Right hindlimb (tissue), 1 donor: ENCODE results near the gene MMP25.
"Not testable (repeated sequence)": the region's sequence is repeated elsewhere in the genome, so short reads cannot be mapped to it uniquely, and the experiment has no call there.

ENCODE experiments used
- DNase-seq: peaks from one replicate; pipeline ENCODE4 v3.0.0-alpha.2; 2018

The MMP25 gene

DNA sequence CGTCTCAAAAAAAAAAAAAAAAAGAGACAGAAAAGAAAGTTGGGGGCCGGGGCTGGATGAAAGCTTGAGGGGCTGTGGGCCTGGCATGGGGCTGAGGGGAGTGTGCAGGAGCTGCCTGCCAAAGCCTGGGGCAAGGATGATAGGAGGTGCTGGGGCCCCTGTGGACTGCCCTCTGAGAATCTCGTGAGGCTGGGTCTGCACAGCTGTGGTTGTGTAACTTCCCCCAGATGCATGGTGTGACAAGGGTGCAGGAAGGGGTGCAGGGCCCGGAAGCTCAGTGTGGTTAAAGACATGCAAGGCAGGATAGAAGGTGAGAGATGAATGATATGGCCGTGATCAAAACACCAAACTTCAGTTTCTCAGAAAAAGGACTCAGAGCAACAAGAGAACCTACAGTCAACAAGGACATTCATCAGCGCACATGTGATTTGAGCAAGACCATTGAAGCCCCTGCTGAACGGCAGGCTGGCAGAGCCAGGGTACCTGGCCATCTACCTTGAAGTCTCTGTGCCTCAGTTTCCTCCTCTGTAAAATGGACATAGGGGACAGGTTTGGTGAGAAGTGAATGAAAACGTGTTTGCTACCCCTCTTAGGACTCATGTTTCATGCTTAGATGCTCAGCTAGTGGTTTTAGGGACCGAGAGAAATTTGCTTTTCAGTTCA, 28.6 kb downstream of the MMP25 start:
- no peak for DNase-seq

DNA sequence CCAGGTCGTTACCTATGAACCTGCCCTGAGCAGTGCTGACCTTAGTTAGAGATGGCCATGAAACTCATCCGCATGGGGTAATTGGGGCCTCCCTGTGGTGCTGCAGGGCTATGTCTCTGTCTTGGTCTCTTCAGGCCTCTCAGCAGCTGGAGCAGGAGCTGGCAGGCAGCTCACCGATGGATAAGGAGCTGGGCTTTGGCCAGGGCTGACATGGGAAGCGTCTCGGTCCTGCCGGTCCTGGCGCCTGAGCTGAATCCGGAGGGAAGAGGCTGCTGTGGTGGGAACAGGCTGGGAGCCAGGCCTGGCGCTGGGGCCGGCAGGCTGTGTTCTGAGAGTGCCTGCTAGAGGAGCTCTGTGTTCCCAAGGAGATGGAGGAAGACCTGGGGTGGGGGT, 29.2 kb downstream of the MMP25 start:
- DNase-seq, result peak; percentile 81

DNA sequence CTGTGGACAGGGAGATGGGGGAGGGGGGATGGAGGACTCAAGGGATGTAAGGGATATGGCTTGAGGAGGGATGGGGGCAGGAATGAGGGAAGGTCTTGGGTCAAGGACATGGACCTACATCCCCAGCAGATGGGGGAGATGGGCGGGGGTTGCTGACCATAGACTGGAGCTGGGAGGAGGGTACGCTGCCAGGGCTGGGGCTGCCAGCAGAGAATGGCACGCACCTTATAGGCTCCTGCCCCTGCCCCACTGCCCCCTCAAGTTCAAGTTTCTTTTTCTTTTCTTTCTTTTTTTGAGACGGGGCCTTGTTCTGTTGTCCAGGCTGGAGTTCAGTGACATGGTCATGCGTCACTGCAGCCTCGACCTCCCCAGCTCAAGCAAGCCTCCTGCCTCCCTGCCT, 29.6 kb downstream of the MMP25 start:
- not testable (repeated sequence) for DNase-seq

DNA sequence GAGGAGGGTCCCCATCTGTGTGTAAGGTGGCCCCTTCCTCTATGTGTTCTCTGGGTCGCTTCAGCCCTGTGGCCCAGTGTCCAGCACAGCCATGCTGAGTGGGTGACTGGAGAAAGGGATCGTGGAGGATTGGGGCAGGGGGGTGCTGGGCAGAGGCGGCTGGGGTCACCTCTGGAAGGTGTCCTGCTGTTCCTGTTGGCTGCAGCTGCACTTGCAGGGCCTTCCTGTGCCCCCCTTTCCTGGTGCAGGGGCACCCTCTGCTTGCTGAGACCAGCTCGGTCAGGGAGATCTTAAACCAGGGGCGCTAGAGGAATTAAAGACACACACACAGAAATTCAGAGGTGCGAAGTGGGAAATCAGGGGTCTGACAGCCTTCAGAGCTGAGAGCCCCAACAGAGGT, 30.2 kb downstream of the MMP25 start:
- no peak for DNase-seq

DNA sequence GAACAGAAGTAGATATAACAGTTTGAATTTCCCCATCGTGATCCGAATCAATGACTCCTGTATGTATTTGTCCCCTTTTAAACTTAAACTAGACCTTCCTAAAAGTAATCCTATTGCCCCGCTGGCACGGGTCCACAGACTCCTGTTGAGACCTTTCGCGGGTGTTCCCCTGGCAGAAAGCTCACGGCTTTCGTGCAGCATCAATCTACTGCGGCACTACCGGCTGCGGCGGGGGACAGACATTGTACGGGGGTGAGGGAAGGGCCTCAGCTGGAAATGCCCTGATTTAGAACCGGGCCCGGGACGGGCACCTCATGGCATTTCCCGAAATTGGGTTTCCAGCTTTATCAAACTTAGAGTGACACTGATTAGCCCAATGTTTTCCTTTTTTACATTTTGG, 33.7 kb downstream of the MMP25 start:
- DNase-seq, result no peak

DNA sequence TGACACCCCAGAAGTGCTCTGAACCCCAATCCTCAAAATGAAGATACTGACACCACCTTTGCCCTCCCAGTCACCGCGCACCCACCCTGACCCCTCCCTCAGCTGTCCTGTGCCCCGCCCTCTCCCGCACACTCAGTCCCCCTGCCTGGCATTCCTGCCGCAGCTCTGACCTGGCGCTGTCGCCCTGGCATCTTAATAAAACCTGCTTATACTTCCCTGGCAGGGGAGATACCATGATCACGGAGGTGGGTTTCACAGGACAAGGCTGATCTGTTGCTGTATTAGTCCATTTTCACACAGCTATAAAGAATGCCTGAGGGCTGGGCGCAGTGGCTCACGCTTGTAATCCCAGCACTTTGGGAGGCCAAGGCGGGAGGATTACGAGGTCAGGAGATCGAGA, 35.6 kb downstream of the MMP25 start:
- not testable (repeated sequence) for DNase-seq

DNA sequence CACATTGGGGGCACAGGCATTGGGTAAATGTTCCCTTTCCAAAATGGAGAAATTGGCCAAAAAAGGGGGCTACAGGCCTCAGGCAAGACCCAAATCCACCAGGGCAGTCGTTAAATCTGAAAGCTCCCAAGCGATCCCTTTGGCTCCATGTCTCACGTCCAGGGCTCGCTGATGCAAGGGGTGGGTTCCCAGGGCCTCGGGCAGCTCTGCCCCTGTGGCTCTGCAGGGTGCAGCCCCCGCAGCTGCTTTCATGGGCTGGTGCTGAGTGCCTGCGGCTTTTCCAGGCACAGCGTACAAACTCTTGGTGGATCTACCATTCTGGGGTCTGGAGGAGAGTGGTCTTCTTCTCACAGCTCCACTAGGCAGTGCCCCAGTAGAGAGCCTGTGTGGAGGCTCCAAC, 37.0 kb downstream of the MMP25 start:
- DNase-seq, result not testable (repeated sequence)

DNA sequence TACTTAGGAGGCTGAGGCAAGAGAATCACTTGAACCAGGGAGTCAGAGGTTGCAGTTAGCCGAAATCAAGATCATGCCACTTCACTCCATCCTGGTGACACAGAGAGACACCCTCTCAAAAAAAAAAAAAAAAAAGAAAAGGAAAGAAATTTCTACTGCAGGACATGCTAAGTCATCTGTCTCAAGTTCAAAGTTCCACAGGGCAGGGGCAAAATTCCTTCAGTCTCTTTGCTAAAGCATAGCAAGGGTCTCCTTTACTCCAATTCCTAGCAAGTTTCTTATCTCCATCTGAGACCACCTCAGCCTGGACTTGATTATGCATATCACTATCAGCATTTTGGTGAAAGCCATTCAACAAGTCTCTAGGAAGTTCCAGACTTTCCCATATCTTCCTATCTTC, 38.1 kb downstream of the MMP25 start:
- DNase-seq, result no peak

DNA sequence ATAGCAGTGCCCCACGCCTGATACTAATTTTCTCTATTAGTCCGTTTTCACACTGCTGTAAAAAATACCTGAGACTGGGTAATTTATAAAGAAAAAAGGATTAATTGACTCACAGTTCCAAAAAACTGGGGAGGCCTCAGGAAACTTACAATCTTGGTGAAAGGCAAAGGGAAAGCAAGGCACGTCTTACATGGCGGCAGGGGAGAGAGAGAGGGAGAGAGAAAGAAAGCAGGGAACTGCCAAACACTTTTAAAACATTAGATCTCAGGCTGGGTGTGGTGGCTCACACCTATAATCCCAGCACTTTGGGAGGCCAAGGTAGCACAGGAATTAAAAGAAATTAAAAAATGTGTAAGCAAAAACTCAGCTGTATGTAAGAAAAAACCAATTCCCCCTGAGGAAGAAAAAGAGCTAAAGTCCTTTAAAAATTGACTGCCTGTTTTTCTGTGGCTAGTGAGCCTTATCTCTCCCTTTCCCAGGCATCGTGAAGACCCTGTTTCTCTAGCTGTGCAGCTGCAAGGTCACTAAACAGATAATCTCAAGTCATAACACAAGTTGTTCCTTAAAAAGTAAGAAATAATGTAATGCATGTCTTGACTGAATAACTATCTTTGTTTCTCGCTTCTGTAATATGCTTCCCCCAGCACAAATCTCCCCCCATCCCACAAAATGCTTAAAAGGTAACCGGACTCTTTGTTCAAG, 38.8 kb downstream of the MMP25 start:
- DNase-seq, result no peak

DNA sequence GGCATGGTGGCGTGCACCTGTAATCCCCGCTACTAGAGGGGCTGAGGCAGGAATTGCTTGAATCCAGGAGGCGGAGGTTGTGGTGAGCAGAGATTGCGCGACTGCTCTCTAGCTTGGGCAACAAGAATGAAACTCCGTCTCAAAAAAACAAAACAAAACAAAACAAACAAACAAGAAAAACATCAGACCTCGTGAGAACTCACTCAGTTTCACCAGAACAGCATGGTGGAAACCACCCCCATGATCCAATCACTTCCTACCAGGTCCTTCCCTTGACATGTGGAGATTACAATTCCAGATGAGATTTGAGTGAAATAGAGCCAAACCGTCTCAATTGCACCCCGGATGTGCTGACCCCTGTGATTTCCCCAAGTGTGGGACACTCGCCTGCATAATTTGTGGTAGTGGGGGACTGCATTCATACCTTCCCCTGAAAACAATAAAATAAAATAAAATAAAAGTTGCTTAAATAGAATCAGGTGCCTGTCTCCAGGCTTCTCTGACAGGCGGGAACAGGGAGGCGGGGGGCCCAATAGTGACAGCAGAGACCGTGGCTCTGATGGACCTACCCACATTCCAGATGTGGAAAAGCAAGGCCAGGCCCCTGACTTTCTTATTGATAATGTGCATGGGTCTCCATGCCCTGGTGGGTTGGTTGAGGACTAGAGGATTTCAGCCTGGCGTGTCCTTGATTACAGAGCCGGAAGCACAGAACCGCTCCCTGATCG, 39.7 kb downstream of the MMP25 start:
- no peak for DNase-seq

DNA sequence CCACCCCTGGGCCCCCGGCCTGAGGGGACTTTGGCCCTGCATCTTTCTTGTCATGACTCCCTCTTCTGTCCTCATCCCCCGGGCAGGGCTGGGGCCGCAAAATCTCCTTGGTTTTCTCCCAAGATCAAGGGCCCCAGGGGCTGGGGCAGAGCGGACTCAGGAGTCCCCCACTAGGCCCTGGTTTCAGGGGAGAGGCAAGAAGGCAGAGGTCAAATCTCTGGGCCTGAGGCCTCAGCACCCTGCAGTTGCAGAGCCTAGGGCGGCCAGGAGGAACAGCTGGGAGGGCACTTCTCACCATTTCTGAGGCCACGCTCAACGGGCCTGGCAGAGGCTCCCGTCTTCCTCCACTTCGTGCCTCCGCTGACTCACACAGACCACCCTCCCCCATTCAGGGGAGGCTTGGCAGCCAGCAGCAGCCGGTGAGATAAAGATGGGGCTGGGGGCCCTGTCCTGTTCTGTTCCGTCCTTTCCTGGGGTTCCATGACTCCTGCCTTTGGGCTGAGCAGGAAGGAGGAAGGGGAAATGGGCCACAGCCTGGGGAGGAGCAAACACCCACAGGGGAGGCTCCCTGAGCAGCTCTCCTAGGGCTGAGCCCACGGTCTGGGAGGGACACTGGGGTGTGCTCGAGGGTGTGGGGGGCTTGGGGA, 40.4 kb downstream of the MMP25 start:
- DNase-seq, result no peak

DNA sequence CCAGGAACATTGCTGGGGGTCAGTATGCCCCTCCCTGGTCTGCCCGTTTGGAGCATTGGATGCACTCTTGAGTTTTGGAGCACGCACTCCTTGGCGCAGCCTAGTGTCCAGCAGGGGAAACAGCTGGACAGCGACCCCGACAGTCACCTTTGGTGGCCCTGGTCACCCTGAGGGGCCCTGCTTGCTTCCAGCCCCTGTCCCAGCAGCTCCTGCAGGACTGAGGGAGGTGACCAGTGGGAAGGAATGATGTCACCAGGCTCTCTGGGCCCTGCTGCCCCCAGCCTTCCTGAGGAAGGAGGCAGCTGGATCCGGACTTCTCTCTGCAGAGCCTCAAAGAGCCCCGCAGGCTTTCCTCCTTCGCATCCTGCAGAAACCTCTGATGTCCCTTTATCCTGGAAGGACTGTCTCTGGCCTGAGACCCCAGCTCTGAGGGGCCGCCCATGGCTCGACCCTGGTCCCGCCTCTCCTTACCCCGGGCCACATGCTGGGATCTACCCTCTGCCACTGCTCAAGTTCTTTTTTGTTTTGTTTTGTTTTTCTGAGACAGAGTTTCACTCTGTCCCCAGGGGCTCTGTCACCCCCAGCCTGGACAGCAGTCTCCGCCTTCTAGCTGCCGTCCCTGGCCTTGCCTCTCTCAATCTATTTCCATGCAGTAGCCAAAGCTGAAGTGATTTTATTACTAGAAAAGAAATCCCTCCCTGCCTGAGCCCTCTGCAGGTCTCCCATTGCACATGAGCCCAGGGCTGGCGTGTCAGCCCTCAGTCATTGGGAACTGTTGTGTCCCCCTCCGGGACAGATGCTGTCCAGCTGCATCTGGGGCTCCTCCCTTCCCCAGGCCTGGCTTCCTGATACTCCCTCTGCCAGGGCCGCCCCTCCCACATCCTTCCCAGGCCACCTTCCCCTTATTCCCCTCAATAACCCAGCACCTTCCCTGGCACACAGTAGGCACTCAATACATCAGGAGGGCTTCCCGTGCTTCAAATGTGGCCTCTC, 41.2 kb downstream of the MMP25 start:
- peak; percentile 65 for DNase-seq

DNA sequence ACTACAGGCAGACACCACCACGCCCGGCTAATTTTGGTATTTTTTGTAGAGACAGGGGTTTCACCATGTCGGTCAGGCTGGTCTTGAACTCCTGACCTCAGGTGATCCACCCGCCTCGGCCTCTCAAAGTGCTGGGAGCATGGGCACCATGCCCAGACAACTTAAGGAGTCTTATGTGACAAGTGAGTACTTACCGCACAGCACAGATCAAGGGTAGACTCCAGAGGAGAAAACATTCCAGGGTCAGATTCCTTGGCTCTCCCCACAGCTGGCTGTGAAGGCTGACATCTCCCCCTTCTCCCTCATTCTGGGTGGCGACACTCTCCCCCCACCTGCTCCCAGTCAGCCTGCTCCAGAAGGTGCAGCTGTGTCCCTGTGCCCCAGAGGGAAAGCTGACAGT, 42.1 kb downstream of the MMP25 start:
- DNase-seq, result no peak

DNA sequence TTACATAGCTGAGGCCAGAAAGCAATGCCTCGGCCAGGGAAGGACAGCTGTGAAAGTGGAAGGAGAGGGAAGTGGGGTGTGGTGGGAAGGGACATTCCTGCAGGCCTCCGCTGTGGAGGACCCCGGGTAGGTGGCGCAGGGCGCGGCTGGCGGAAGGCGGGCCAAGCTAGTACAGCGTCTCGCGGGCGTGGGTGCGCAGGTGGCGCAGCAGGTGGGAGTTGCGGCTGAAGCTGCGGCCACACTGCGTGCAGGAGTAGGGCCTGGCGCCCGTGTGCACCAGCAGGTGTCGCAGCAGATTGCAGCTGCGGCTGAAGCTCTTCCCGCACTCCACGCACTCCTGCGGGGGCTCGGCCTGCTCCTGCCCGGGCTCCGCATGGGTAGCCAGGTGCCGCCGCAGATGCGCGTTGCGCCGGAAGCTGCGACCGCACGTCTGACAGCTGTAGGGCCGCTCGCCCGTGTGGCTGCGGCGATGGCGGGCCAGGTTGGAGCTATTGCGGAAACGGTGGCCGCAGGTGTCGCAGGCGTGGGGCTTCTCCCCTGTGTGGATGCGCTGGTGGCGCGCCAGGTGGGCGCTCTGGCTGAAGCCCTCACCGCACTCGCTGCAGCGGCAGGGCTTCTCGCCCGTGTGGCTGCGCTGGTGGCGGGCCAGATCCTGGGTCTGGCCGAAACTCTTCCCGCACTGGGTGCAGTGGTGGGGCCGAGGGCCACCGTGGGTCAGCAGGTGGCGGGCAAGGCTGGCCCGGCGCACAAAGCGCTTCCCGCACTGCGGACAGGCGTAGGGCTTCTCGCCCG, 42.8 kb downstream of the MMP25 start:
- DNase-seq, result no peak

DNA sequence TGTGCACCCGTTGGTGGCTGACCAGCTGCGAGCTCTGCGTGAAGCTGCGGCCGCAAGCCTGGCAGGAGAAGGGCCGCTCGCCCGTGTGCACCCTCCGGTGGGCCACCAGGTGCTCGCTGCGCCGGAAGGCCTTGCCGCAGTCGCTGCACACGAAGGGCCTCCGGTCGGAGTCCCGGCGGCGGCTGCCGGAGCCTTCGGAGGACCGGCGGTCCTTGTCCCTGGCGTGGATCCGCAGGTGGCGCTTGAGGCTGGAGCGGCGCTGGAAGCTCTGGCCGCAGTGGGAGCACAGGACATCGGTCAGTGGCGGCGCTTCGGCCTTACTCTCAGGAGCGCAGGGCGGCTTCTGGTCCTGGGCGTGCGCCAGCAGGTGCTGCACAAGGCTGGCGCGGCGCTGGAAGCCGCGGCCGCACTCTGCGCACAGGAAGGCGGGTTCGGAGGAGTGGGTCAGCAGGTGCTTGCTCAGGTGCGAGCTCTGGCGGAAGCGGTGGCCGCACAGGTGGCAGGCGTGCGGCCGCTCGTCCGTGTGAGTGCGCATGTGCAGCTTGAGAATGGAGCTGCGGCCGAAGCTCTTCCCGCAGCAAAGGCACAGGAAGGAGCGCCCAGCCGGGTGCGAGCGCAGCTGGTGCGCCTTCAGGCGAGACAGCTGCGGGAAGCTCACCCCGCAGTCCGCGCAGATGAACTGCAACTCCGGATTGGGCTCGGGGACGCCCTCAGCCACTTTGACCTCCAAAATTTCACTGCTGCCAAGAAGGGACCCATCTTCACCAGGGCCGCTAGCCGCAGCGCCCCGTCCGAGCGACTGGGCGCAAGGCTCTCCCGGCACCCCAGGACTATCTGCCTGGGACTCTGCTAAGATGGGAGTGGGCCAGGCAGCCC, 43.6 kb downstream of the MMP25 start:
- no peak for DNase-seq

DNA sequence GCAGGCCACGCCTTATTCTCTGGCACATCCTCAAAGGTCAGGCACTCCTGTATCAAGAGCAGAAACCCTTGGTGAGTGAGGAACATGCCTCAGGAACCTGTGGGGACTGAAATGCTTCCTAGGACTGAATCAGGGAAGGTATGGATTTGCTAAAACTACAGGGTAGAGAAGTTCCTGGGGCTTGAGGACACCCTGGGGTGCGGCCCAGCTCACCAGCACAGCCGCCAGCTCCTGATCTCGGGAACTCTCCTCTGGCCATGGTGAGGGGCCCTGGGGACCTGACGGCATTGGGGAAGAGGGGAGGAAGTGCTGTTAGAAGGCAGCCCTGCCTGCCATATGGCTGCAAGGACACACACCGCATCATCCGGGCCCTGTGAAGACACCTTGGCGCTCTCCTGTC, 45.2 kb downstream of the MMP25 start:
- DNase-seq, result no peak

DNA sequence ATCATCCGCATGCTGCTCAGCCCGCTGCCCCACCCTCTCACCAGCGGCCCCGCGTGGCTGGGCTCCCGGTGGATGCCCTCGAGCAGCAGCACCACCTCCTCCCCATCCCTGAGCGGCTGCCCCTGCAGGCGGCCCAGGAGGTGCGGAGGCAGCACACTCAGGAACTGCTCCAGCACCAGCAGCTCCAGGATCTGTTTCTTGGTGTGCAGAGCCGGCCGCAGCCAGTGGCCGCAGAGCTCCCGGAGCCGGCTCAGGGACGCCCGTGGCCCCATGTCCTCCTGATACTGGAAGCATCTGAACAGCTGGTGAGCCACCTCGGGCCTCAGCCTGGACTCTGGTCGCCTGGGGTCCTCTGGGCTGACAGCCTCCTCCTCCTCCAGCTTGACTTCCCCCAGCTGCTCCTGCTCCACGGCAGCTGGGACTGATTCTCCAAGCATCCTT, 46.2 kb downstream of the MMP25 start:
- DNase-seq, result no peak

DNA sequence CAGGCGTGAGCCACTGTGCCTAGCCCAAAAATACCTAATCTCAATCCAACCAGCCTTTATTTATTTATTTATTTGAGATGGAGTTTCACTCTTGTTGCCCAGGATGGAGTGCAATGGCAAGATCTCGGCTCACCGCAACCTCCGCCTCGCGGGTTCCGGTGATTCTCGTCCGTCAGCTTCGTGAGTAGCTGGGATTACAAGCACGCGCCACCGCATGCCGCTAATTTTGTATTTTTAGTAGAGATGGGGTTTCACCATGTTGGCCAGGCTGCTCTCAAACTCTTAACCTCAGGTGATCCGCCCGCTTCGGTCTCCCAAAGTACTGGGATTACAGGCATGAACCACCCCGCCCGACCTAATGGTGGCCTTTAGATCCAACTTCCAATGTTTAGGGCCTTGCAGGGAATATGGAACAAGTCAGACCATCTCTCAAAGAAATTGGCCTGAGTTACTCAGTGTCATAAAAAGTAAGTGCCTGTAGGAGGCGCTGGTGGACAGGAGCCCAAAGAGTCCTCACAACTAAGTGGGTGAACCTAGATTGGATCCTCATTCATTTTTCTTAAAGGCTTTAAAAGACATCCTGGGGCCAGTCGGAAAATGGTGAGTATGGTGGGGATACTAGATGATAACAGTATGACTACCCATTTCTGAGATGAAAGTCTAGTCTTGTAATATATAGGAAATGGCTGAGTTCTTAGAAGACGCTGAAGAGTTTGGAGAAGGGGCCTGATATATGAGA, 48.1 kb downstream of the MMP25 start:
- DNase-seq, result no peak

DNA sequence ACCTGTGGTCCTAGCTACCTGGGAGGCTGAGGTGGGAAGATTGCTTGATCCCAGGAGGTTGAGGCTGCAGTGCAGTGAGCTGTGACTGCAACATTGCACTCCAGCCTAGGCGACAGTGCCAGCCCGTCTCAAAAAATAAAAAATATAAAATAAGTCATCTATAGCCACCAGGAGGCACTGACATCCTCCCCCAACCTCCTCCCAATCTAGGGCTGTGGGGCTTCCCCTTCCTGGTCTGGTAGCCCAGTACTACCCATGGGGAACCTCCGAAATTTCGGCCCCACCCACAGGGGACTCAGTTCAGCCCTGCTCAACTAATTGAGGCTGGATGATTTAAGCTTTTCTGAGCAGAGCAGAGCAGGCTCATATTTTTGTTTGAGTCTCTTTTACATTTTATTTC, 49.5 kb downstream of the MMP25 start:
- no peak for DNase-seq

DNA sequence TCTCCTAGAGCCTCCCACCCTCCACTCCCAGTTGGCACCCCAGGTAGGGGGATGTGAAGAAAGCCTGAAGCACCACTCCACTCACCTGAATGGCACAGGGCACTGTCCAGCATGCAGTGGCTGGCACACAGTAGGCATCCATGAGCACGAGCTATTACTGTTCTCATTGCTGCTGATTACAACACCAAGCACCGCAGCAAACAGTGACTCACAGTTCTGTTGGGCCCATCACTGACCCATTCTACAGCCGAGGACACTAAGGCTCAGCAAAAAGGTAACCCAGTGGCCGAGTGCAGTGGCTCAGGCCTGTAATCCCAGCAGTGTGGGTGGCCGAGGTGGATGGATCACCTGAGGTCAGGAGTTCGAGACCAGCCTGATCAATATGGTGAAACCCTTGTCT, 50.0 kb downstream of the MMP25 start:
- no peak for DNase-seq
